ENCODE data around the gene COLGALT1.
"Not testable (repeated sequence)": the region's sequence is repeated elsewhere in the genome, so short reads cannot be mapped to it uniquely, and the experiment has no call there.

Gene COLGALT1

DNA sequence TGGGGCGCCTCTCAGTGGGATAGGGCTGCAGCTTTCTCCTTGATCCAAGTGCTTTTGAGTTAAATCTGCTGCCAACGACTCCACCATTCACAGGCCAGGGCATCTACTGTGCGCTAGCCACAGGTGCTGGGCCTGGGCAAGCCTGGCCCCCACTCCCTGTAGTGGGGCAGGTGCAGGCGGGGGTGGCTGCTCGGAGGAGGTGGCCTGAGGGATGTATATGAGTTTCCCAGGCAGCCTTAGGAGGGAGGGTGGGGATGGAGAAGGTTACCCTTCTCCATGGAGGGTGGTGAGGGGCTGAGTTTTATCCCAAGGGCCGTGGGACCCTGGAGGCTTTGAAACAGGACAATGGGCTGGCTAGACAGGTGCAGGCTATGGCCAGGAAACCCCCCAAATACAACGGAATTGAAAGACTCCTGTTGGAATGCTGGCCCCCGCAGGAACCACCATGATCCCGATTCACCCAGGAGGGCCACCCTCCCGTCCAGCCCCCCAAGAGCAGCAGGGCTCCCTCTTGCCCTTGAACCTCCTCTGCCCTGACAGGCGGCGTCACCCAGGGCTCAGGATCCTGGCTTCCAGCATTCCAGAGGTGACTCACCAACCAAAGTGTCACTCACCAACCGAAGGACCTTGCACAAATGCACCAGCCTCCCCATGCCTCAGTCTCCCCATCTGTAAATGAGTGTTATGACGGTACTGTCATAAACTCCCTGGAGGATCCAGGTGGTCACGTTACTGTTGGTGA, 39.9 kb upstream of the COLGALT1 start:
- TF ChIP-seq, protein P1, sequence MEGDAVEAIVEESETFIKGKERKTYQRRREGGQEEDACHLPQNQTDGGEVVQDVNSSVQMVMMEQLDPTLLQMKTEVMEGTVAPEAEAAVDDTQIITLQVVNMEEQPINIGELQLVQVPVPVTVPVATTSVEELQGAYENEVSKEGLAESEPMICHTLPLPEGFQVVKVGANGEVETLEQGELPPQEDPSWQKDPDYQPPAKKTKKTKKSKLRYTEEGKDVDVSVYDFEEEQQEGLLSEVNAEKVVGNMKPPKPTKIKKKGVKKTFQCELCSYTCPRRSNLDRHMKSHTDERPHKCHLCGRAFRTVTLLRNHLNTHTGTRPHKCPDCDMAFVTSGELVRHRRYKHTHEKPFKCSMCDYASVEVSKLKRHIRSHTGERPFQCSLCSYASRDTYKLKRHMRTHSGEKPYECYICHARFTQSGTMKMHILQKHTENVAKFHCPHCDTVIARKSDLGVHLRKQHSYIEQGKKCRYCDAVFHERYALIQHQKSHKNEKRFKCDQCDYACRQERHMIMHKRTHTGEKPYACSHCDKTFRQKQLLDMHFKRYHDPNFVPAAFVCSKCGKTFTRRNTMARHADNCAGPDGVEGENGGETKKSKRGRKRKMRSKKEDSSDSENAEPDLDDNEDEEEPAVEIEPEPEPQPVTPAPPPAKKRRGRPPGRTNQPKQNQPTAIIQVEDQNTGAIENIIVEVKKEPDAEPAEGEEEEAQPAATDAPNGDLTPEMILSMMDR (IDR thresholded peaks at IDR 0.05; ENCODE audit: control insufficient read depth, insufficient read depth, low read depth, low read length, missing control alignments) = no peak
- H3K4me3 ChIP-seq (ENCODE audit: control insufficient read depth, low read depth, low read length) = no peak overlapping the region
- DNase-seq (ENCODE audit: low read depth) = no peak

DNA sequence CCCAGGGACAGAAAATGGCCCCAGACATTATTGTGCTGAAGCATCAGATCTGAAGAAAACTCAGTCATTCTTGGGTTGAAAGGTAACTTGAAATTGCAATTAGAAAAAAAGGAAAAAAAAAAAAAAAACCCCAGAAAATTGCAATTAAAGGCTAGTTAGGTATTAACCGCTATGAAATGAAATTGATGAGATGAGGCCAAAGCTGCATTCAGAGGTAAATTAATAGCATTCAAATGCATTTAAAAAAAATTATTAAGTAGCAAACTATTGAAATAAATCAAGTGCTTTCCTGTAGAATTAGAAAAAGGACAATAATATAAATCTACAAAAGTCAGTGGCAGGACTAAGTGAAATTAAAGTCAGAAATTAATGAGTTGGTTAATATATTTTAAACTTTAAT, 37.6 kb upstream of the COLGALT1 start:
- no peak for DNase-seq (ENCODE audit: low read depth)
- no peak overlapping the region for H3K4me3 ChIP-seq (ENCODE audit: control insufficient read depth, low read depth, low read length)
- TF ChIP-seq, protein P1 (IDR thresholded peaks at IDR 0.05; ENCODE audit: control insufficient read depth, insufficient read depth, low read depth, low read length, missing control alignments) = no peak

DNA sequence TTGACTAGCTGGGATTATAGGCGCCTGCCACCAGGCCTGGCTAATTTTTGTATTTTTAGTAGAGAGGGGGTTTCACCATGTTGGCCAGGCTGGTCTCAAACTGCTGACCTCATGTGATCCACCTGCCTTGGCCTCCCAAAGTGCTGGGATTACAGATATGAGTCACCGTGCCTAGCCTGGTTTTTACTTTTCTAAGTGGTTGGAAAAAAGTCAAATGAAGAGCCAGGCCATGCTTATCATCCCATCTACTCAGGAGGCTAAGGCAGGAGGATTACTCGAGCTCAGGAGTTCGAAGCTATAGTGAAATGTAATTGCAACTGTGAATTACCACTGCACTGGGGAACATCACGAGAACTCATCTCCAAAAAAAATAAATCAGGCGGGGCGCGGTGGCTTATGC, 36.8 kb upstream of the COLGALT1 start:
- DNase-seq (ENCODE audit: low read depth); H3K4me3 ChIP-seq (ENCODE audit: control insufficient read depth, low read depth, low read length): not testable (repeated sequence)

DNA sequence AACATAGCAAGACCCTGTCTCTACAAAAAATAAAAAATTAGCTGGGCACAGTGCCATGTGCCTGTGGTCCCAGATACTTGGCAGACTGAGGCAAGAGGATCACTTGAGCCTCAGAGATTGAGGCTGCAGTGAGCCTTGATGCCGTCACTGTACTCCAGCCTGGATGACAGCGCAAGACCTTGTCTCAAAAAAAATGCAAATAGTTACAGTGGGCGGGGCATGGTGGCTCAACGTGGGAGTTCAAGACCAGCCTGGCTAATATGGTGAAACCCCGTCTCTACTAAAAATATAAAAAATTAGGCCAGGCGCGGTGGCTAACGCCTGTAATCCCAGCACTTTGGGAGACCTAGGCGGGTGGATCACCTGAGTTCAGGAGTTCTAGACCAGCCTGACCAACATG, 35.5 kb upstream of the COLGALT1 start:
- TF ChIP-seq, protein P1 (IDR thresholded peaks at IDR 0.05; ENCODE audit: control insufficient read depth, insufficient read depth, low read depth, low read length, missing control alignments) = no peak
- no peak overlapping the region for H3K4me3 ChIP-seq (ENCODE audit: control insufficient read depth, low read depth, low read length)
- no peak for DNase-seq (ENCODE audit: low read depth)

DNA sequence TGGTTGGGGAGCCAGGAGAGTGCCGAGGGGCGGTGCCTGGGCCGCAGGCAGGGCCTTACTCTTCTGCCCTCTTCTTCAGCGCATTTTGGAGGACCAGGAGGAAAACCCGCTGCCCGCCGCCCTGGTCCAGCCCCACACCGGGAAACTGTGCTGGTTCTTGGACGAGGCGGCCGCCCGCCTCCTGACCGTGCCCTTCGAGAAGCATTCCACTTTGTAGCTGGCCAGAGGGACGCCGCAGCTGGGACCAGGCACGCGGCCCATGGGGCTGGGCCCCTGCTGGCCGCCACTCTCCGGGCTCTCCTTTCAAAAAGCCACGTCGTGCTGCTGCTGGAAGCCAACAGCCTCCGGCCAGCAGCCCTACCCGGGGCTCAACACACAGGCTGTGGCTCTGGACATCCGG, 34.6 kb upstream of the COLGALT1 start:
- TF ChIP-seq, protein P1 (IDR thresholded peaks at IDR 0.05; ENCODE audit: control insufficient read depth, insufficient read depth, low read depth, low read length, missing control alignments) = no peak
- DNase-seq (ENCODE audit: low read depth) = no peak
- H3K4me3 ChIP-seq (ENCODE audit: control insufficient read depth, low read depth, low read length) = no peak overlapping the region

DNA sequence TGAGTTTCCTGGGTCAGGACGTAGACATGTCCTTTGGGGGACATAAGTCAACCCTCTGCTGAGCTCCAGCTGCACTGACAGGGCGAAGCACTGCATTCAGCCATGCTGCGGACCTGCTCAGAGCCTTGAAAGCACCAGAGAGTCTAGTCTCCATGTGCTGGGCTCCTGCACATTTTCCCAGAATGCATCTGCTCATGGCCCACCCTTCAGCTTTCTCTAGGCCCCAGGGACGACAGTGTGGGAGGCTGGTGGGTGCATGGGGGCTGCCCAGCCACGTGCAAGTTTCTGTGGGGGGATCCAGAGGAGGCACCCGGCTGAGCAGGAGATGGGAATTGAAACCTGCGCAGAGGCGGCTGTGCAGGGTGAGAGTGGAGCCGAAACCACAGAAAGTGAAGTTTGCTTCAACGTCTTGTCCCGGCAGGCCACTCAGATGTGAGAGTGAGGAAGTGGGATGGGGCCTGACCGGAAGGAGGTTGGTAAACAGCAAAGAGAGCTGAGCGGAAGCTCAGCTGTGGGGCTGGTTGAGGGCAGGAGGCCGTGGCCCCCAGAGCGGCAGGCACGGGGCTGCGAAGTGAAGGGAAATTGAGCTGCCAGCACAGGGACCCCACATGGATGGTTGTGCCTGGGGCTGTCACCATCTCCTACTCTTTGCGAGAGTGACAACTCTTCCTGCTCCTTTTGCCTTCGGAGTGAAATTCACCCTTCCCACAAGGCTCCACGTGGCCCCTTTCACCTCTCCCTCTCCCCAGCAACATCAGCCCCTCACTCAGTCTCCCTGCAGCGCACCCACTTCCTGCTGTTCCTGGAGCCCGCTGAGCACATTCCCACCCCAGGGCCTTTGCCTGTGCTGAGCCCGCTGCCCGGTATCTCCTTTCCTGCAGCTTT, 32.2 kb upstream of the COLGALT1 start:
- DNase-seq (ENCODE audit: low read depth) = no peak
- no peak overlapping the region for H3K4me3 ChIP-seq (ENCODE audit: control insufficient read depth, low read depth, low read length)

More for the DNA sequence above, 32.2 kb upstream of the COLGALT1 start:
- TF ChIP-seq, protein P1 (IDR thresholded peaks at IDR 0.05; ENCODE audit: control insufficient read depth, insufficient read depth, low read depth, low read length, missing control alignments) = no peak

All from AG09309 (cell line).